Gastroesophageal sphincter (tissue), 3 donors: Measurements from ENCODE around the gene PDGFA.

ENCODE experiments used
- CTCF ChIP-seq, 4 experiments: fragments of 200-600 bp in 2 of 4; fragments of 450-650 bp in 2 of 4; sonication (generic) in 1 of 4; IDR thresholded peaks; one replicate each; pipeline ENCODE4 v1.5.1; 2017 to 2019; ENCODE audit warnings: antibody characterized with exemption in 4 of 4, mild to moderate bottlenecking in 2 of 4, moderate library complexity in 2 of 4
- POLR2A ChIP-seq, 2 donors: fragments of 450-650 bp; IDR thresholded peaks; one replicate each; pipeline ENCODE4 v1.6.1; 2017; ENCODE audit warnings: antibody characterized with exemption in 2 of 2, mild to moderate bottlenecking in 2 of 2, moderate library complexity in 1 of 2

- TF ChIP-seq CTCF (IDR thresholded peaks at IDR 0.05) (no peak), POLR2A (IDR thresholded peaks at IDR 0.05) (no peak)
Observed at GRCh38 chr7:481219-481930, 38.3 kb downstream of the PDGFA start.
